GM12878 (cell line): Measurements from ENCODE around the gene COQ3. TPM values are rescaled to one million over a fixed set of nuclear protein-coding genes. Genes with fewer than 3 reads are reported as not detected.
"Not testable (repeated sequence)": the region's sequence is repeated elsewhere in the genome, so short reads cannot be mapped to it uniquely, and the experiment has no call there.

Experiments
- ATAC-seq: fragments of 200-7000 bp; cut with Tn5 transposase; 3 replicates; pipeline ENCODE4 v1.9.1; 2020; ENCODE audit warnings: mild to moderate bottlenecking, moderate library complexity
- BruUV-seq: library from RNA; stranded (reverse); fragments of 400-500 nt; replicated peaks from 2 replicates; lab custom pipeline; 2021; lab: Mats Ljungman, UMichigan
- CTCF ChIA-PET: fragments of 300-600 bp; sonication (Branson Sonifier 250); formaldehyde crosslinking; extraction: SDS; loops from one replicate; lab custom pipeline; 2021; ENCODE audit warnings: inconsistent platforms; lab: Yijun Ruan, JAX
- POLR2A ChIA-PET: fragments of 350-600 bp; formaldehyde crosslinking; extraction: SDS; loops from one replicate; lab custom pipeline; 2021; ENCODE audit warnings: inconsistent platforms; lab: Charles Lee
- RAD21 ChIA-PET: fragments of 300-600 bp; sonication (Branson Sonifier 250); formaldehyde crosslinking; loops from one replicate; lab custom pipeline; 2023; ENCODE audit warnings: antibody characterized with exemption; ENCODE audit not compliant: unreplicated experiment; lab: Charles Lee
- SMC1A ChIA-PET: fragments of 300-600 bp; sonication (Branson Sonifier 250); formaldehyde crosslinking; loops from one replicate; lab custom pipeline; 2023; ENCODE audit not compliant: unreplicated experiment, uncharacterized antibody; lab: Charles Lee
- DNase-seq: peaks from one replicate; pipeline ENCODE4 v3.0.0-alpha.2; 2011; ENCODE audit warnings: low read depth, low spot score
- FAIRE-seq: peaks from 3 replicates; lab custom pipeline; 2011; peaks lifted over from hg19 to GRCh38; lab: Jason Lieb, UNC
- H2AFZ ChIP-seq: 2 replicates; pipeline ENCODE4 v1.6.0; 2011; ENCODE audit warnings: low read depth, low read length, control low read depth; ENCODE audit not compliant: control insufficient read depth
- H3K27ac ChIP-seq: 2 replicates; pipeline ENCODE4 v1.5.1; 2011; ENCODE audit warnings: control low read depth; ENCODE audit not compliant: control insufficient read depth, insufficient read depth
- H3K27me3 ChIP-seq, 2 experiments: replicated peaks in 1 of 2; 2 replicates each; pipeline versions ENCODE4 v1.6.0 to v1.6.1; 2011; ENCODE audit warnings: low read length in 1 of 2; ENCODE audit not compliant: control insufficient read depth in 2 of 2, insufficient read depth in 2 of 2
- H3K36me3 ChIP-seq, 2 experiments: 2 replicates each; pipeline ENCODE4 v1.5.1; 2011; ENCODE audit warnings: low read length in 1 of 2; ENCODE audit not compliant: control insufficient read depth in 2 of 2, insufficient read depth in 2 of 2
- H3K4me1 ChIP-seq: 2 replicates; pipeline ENCODE4 v1.6.1; 2011; ENCODE audit warnings: mild to moderate bottlenecking, low read length, moderate library complexity, mixed read lengths; ENCODE audit not compliant: control insufficient read depth, insufficient read depth
- H3K4me2 ChIP-seq: 2 replicates; pipeline ENCODE4 v1.6.0; 2011; ENCODE audit warnings: control low read depth; ENCODE audit not compliant: control insufficient read depth, insufficient read depth
- H3K4me3 ChIP-seq: fragments of 200-600 bp; sonication (generic); 2 replicates; pipeline ENCODE4 v1.5.1; 2016
- H3K79me2 ChIP-seq: 2 replicates; pipeline ENCODE4 v1.6.0; 2011; ENCODE audit warnings: low read length; ENCODE audit not compliant: control insufficient read depth, insufficient read depth
- H3K9ac ChIP-seq: 2 replicates; pipeline ENCODE4 v1.8.0; 2011; ENCODE audit warnings: low read length, control low read depth, mixed read lengths; ENCODE audit not compliant: control insufficient read depth, insufficient read depth
- H3K9me3 ChIP-seq: replicated peaks from 3 replicates; pipeline ENCODE4 v1.5.1; 2011; ENCODE audit warnings: mild to moderate bottlenecking, low read length; ENCODE audit not compliant: control insufficient read depth, insufficient read depth
- H4K20me1 ChIP-seq: 2 replicates; pipeline ENCODE4 v1.6.0; 2011; ENCODE audit not compliant: control insufficient read depth, insufficient read depth
- CUX1 ChIP-seq: IDR thresholded peaks from 2 replicates; pipeline ENCODE4 v1.6.1; 2012; ENCODE audit warnings: improper control_type of control experiment, low read depth, low read length; ENCODE audit not compliant: insufficient replicate concordance
- YBX1 ChIP-seq: fragments of 450-650 bp; IDR thresholded peaks from 2 replicates; pipeline ENCODE4 v1.6.1; 2016; ENCODE audit warnings: antibody characterized with exemption
- WGBS: methylation state at CpG from one replicate; pipeline ENCODE4 v1.1.6; 2016; ENCODE audit warnings: low lambda C conversion rate; ENCODE audit not compliant: insufficient replicate concordance, insufficient coverage; ENCODE audit errors: missing lambda C conversion rate; 5-methylcytosine and 5-hydroxymethylcytosine counted together
- in situ Hi-C: fragments of 300-500 bp; cut with MboI; formaldehyde crosslinking; loops from 9 replicates; pipeline ENCODE4 v1.14.3; 2018; ENCODE audit warnings: mixed read lengths
- intact Hi-C: fragments of 100-400 bp; cut with micrococcal nuclease; formaldehyde crosslinking; loops from one replicate; pipeline ENCODE4 v1.14.2; 2022; ENCODE audit not compliant: unreplicated experiment
- polyA plus RNA-seq, 11 experiments: library from polyadenylated mRNA; depleted of rRNA in 4 of 11; unstranded in 6 of 11; stranded (reverse) in 5 of 11; fragments of >200 nt; fragmentation: Nextera tagmentation in 4 of 11; fragmentation: Illumina TruSeq in 1 of 11; extraction: Ambion mirVana in 4 of 11; extraction: Trizol in 1 of 11; gene quantifications; 1 replicate in 1 of 11; 2 replicates in 10 of 11; pipeline versions ENCODE4 v1.2.1 to v1.2.3, GENCODE V29; 2011 to 2016; ENCODE audit warnings: inconsistent platforms in 2 of 11, missing spikeins in 2 of 11, low read depth in 1 of 11
- total RNA-seq, 4 experiments: library from RNA; depleted of rRNA in 3 of 4; stranded (reverse); fragments of >200 nt in 3 of 4; fragmentation: Illumina TruSeq in 1 of 4; extraction: Trizol in 1 of 4; gene quantifications; 2 replicates each; pipeline versions ENCODE4 v1.2.1 to v1.2.3, GENCODE V29; 2013 to 2021

COQ3 gene
- total and polyA plus RNA-seq, 10 of the 15 experiments (the other 5 are each of a cell fraction or from before 2014, with no cell fraction given) = 9.3 to 50.6 (median 16.0) TPM

GRCh38 chr6:99338188-99338587 is 55.8 kb downstream of the COQ3 start:
- Histone ChIP-seq H4K20me1 (no peaks in the 10 kb centered on the region), H3K4me1 (no peaks in the 10 kb centered on the region; the same call in 1 of the 2 replicates), H3K4me3 (no peak overlapping the region), H3K27me3 (no peaks in the 10 kb centered on the region; a peak in 1 of 4 replicates), H3K79me2 (no peaks in the 10 kb centered on the region), H2AFZ (no peak overlapping the region), H3K4me2 (no peak overlapping the region), H3K9ac (no peak overlapping the region), H3K36me3 (no peaks in the 10 kb centered on the region), H3K27ac (no peak overlapping the region), H3K9me3 (no peaks in the 10 kb centered on the region)
- no TSS peak for BruUV-seq
- ChIA-PET CTCF (interaction anchor here (0.7 to 2.3 kb wide), 7 partner anchors 8 to 96 kb away, joined by 3 to 8 read pairs (median 4); partner anchors contain the start of gene PNISR), POLR2A (no interaction called here), RAD21 (interaction anchor here (1.1 kb wide), 1 partner anchor 45 kb away, joined by 3 read pairs; no protein-coding TSS in a partner anchor), SMC1A (interaction anchor here (0.6 to 2.2 kb wide), 3 partner anchors 88 to 125 kb away, joined by 4 to 8 read pairs (median 7); partner anchors contain the start of gene PNISR)
- TF ChIP-seq YBX1 = no peak
- TF ChIP-seq CUX1 = no peak
- intact Hi-C loops = no loop called here
- no peak for ATAC-seq
- 15% methylated on average over 2 of the region's 2 CpGs for WGBS
- DNase-seq = no peak
- in situ Hi-C loops = loop anchor here (10.0 kb wide), 1 partner anchor 407 kb away; no protein-coding TSS in a partner anchor
- no peak for FAIRE-seq

GRCh38 chr6:99335298-99335697 is 58.7 kb downstream of the COQ3 start:
- FAIRE-seq, DNase-seq, H4K20me1 ChIP-seq, H3K36me3 ChIP-seq, H2AFZ ChIP-seq, H3K4me3 ChIP-seq, H3K27me3 ChIP-seq, ATAC-seq, H3K79me2 ChIP-seq, H3K9ac ChIP-seq, RAD21 ChIA-PET, intact Hi-C loops, H3K9me3 ChIP-seq, H3K4me2 ChIP-seq, H3K27ac ChIP-seq, BruUV-seq, POLR2A ChIA-PET: not testable (repeated sequence)
- peaks cover 16% of the 10 kb centered on the region for H3K4me1 ChIP-seq
- SMC1A ChIA-PET = interaction anchor here (1.1 to 1.5 kb wide), 2 partner anchors 89 to 91 kb away, joined by 3 to 6 read pairs; no protein-coding TSS in a partner anchor
- in situ Hi-C loops = loop anchor here (10.0 kb wide), 1 partner anchor 410 kb away; no protein-coding TSS in a partner anchor
- WGBS = 54% methylated on average over 6 of the region's 6 CpGs
- CTCF ChIA-PET = interaction anchor here (0.8 to 1.9 kb wide), 9 partner anchors 14 to 411 kb away, joined by 3 to 16 read pairs (median 7); partner anchors contain the start of gene COQ3
